GM19023 (cell line): ENCODE data around the gene PLEKHF1.

ENCODE experiments used
- ATAC-seq: cut with Tn5 transposase; IDR thresholded peaks from one replicate; pipeline ENCODE4 v1.9.1; 2021; ENCODE audit warnings: mild to moderate bottlenecking, moderate library complexity; ENCODE audit not compliant: unreplicated experiment

Gene PLEKHF1

DNA sequence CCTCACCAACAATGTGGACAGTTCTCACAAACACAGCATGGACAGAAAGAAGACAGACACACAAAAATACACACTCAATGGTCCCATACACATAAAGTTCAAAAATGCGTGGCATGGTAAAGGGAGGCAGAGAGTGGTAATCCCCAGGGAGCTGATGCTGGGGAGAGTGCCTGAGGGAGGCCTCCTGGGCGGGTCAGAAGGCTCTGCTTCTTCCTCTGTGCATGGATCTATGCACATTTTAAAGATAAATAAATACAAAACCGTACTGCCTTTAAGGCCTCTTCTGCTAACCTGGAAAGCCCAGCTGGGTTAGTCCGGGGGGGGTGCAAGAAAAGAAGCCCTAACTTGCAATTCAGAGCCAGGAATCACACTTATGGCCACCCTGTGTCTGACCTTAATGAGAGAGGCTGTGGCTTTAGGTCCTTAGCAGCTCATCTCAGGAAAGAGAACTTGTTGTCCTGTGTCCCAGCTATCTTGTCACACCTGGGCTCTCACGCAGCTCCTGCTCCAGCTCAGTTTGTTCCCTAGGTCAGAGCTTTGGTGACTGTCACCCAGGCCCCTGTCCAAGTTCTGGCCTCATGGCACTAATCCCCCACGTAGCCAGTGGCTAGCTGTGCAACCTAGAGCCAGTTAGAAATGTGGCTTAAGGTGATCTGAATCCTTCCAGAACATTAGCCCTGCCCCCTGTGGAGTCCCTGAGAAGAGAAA is 30.7 kb upstream of the PLEKHF1 start:
- ATAC-seq, result no peak

DNA sequence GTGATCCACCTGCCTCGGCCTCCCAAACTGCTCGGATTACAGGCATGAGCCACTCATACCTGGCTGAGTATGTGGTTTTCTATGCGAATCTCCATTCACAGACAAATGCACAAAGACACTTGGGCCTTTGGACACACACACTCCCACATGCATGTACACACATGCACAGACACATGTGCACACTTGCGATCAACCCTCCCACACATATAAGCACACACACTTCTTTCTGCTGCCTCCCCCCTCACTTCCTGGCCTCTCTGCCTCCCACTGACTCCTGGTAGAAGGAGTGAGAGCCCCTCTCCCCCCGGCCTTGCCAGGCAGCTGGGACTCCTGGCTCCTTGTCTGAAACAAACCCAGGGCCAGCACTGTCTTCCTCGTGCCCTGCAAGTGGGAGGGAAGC is 29.3 kb upstream of the PLEKHF1 start:
- no peak for ATAC-seq

DNA sequence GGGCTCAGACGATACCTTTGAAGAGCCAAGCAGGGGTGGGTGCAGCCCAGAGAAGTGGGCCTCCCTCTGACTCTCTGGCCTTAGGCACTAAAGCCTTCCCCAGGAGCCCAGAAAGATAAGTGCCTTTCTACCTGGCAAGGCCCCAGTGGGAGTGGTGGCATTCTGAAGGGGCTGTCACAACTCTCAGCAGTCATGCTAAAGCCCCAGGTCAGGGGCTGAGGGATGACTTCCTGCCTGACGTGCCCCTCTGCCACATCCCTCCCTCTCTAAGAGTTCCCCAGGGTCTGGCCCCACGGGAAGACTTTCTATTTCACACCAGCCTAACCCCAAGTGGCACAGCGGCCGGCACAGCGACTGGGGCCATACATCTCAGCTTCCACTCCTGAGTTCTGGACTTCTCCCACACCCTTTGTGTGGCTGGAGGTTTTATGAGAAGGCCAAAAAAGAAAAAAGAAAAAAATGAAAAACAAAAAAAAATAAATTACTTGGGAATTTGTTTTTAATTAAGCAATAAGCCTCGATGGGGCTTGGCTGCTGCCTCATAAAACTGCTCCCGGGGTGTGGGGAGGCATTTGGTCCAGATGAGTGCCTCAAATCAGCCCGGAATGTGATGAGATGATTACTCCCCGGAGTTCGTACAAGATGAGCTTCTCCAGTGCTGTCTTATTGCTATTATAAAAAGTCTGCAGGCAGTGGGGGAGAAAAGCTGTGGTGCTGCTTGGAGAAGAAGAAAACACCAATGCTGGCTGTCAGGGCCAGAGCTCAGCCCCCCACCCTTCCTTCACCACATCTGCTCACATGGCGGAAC is 28.5 kb upstream of the PLEKHF1 start:
- no peak for ATAC-seq

DNA sequence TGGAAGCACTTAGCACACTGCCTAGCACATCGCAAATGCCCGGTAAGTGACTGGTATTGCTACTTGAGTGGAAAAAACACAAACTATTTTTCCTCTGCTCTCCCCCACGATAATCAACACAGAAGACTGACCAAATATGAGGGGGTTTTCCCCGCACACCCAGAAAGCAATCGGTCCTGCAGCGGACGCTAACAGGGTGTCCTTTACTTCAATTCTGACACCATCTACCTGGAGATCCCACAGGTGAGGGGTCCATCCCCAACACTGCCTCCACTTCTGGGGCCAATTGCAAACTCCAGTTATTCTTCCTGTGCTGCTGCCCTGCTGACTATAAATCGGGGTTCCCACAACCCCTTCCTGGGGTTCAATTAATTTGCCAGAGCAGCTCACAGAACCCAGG is 26.2 kb upstream of the PLEKHF1 start:
- ATAC-seq, result no peak

DNA sequence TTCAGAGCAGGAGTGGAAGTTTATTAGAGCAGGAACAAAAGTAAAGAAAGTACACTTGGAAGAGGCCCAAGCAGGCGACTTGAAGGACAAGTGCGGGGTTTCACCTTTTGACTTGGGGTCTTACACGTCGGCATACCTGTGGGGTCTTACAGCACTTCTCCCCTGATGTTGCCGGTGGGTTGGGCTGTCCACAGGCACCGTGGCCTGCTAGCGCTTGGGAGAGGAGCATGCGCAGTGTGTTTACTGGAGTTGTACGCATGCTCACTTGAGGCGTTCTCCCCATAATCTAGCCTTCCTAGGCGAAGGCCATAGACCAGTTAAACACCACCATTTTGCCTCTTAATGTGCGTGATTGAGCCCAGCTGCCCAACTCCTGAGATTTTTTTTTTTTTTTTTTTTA is 25.0 kb upstream of the PLEKHF1 start:
- ATAC-seq, result no peak

DNA sequence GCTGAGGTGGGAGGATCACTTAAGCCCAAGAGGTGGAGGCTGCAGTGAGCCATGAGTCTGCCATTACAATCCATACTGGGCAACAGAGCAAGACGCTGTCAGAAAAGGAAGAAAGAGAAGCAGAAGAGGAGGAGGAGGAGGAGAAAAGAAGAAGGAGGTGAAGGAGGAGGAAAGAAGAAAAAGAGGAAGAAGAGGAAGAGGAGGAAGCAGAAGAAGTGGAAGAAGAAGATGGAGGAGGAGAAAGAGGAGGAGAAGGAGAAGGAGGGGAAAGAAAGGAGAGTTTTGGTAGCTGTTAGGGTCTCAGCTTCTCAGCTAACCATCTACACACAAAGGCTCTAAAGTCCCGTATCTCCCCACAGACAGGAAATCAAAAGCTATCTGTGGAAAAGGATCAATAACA is 23.7 kb upstream of the PLEKHF1 start:
- no peak for ATAC-seq

DNA sequence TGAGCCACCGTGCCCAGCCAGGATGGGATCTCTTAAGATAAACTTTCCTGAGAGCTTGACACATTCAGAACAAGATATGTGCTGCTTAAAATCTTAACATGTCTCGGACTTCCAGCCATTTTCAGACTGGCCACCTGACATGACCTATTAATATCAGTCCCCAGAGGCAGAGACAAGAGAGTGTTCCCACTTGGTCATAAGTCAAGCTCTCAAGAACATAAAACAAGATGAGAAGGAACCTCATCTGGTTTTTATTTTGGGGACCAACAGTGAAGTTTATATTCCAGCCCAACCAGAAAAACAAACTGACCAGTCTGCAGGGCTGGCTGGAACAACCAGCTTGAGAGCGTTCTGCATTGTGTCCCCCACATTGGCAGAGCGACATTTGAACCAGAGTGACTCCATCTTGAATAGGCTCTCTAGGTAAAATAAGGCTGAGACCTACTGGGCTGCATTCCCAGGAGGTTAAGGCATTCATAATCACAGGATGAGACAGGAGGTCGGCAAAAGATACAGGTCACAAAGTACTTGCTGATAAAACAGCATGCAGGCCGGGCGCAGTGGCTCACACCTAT is 21.8 kb upstream of the PLEKHF1 start:
- no peak for ATAC-seq

DNA sequence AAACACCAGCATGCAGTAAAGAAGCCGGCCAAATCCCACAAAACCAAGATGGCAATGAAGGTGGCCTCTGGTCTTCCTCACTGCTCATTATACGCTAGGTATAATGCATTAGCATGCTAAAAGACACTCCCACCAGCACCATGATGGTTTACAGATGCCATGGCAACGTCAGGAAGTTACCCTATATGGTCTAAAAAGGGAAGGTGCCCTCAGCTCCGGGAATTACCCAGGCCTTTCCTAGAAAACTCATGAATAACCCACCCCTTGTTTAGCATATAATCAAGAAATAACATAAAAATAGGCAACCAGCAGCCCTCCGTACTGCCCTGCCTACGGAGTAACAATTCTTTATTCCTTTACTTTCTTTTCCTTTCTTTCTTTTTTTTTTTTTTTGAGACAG is 21.1 kb upstream of the PLEKHF1 start:
- ATAC-seq, result no peak

DNA sequence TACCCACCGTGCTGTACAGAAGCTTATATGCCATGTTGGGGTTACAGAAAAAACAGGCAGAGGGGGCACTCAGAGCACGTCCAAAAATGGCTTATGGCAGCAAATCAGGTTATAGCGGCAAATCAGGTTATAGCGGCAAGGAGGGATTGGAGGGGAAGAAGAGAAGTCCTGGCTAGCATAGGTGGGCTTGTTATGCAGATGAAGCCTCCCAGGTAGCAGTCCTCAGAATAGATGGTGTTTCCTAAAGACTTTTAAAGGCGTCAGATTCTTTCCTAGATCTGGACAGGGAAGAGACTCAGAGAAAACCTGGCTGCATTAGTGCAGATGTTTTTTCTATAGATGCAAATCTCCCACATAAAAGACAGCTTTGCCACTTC is 19.8 kb upstream of the PLEKHF1 start:
- no peak for ATAC-seq

DNA sequence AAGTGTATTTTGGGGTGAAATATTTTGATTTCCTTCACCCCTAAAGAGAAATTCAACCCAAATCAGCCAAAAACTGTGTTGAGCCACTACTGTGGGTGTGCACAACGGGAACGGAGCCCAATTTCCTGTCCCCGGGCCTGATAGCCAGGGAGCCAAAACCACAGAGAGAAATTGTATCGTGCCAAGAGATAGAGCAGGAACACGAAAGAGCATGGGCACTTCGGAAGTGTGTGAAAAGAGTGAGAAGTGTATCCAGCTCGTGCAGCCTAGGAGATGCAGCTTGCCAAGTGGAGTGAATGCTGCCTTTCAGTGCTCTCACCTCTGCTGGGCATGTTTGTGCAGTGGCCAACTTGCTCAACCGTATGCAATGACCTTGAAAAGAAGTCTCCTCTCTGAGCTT is 19.4 kb upstream of the PLEKHF1 start:
- no peak for ATAC-seq

DNA sequence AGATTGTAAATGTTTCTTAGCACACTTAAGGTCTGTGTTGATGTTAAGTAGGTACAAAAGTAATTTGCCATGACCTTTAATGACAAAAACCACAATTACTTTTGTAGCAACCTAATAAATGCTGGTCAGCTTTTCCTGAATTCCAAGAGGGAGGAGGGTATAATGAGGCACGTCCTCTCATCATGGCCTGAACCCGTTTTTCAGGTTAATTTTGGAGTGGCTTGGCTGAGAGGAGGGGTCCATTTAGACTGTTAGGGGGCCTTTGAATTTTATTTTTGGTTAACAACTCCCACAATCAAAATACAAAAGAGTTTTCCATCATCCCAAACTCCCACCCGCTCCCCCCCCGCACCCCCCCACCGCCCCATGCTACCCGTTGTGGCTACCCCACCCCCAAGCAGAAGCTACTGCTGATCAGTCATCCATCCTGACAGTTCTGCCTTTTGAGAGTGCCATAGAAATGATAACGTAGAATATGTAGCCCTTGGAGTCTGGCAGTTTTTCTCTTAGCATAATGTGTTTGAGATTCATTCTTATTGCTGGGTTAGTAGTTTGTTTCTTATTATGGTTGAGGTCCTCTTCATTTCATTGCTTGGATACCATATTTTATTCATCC is 14.4 kb upstream of the PLEKHF1 start:
- no peak for ATAC-seq

DNA sequence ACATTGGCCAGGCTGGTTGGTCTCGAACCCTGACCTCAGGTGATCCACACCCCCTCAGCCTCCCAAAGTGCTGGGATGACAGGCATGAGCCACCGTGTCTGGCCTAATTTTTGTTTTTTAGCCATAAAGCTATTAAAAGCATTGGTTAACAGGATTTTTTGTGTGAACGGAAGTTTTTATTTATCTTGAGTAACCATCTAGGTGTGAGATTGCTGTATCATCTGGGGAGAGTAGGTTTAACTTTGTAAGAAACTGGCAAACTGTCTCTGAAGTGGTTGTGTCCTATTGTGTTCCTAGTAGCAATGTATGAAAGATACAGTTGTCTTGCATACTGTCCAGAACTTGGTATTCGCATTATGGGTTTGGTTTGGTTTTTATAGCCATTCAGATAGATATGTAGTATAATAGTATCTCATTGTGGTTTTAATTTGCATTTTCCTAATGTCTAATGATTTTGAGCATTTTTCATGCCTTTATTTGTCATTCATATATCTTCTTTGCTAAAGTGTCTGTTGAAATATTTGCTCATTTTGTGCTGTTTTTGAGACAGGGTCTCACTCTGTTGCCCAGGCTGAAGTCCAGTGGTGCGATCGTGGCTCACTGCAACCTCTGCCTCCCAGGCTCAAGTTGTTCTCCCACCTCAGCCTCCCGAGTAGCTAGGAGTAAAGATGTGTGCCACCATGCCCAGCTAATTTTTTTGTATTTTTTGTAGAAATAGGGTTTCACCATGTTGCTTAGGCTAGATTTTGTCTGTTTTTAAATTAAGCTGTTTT is 13.5 kb upstream of the PLEKHF1 start:
- no peak for ATAC-seq

DNA sequence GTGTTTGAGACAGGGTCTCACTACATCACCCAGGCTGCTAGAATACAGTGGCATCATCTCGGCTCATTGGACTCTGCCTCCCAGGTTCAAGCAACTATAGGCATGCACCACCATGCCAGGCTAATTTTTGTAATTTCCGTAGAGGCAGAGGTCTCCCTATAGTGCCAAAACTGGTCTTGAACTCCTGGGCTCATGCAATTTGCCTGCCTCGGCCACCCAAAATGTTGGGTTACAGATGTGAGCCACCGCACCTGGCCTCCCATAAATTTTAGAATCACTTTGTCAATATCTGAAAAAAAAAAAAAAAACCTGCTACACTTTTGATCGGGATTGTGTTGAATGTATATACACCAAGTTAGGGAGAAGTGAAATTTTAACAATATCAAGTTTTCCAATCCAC is 11.9 kb upstream of the PLEKHF1 start:
- no peak for ATAC-seq

DNA sequence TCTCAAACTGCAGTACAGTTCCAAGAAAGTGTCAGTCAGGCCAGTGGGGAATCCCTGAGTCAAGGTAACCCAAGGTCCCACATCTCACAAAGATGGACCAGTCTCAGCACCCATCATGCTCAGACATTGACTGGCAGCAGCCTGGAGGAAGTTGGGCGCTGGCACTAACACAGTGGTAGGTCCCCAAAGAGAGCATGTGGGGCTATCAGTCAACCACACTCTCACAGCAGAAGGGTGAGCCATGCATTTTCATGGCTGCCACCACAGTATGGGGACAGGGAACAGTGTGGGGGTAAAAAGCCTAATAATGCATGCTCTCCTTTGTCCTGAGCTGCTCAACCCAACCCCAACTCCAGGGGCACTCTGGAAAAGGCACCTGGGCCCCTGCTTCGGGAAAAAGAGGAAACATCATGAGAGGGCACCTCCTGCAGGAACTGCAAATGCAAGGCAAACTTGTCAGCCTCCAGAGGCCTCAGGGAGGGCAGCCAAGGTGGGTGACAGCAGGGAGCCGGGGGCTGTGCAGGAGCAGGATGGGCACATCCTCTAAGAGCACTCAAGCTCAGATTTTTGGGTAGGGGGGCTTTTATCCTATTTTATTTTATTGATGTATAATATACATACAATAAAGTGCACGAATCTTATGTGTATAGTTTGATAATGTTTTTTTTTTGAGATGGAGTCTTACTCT is 9.5 kb upstream of the PLEKHF1 start:
- no peak for ATAC-seq

DNA sequence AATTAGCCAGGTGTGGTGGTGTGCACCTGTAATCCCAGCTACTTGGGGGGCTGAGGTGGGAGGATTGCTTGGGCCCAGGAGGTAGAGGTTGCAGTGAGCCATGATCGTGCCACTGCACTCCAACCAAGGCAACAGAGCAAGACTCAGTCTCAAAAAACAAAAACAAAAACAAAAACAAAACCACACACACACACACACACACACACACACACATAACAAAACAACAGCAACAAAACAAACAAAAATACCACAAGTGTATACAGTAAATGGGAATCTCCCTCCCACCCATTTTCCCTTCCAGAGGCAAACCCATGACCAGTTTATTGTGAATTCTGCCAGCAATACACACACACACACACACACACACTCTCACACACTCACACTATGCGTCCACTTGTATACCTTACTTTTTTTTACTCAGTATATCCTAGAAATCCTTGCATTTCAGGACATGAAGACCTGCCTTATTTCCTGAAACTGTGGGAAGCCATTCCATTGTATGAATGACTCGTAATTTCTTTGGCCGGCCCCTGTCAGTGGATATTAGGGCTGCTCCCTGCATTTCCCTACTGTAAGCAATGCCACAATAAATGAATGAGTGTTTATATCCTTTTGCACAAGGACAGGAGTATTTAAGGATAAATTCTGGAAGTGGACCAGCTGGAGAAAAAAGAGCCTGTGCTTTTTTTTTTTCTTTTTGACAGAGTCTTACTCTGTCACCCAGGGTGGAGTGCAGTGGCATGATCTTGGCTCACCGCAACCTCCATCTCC is 6.9 kb upstream of the PLEKHF1 start:
- no peak for ATAC-seq

DNA sequence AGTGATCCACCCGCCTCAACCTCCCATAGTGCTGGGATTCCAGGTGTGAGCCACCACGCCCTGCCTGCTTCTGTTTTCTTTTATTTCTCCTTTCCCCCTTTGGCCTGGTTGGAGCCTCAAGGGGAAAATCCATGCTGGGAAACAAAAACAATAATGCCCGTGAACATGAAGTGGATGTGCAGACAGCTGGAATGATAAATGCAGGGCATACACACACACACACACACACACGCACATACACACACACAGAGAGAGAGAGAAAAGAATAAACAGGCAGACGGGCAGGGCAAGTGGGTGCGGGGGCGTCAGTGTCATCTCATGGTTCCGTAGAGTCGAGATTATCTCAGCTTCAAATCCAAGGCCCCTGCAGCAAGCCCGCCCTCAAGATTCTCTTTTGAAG is 4.4 kb upstream of the PLEKHF1 start:
- ATAC-seq, result no peak

DNA sequence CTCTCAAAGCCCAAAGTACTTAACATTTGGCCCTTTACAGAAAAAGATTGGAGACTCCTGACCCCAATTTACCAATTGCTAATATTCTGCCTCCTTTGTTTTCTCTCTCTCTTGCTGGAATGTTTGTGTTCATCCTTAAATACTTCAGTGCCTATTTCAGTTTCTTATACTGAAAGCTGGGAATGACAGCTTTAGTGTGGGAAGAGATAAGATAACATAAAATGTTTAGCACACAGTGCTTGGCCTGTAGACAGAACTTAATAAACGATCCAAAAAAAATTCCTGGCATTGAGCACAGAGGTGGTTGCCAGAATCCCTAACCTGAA is 3.0 kb upstream of the PLEKHF1 start:
- ATAC-seq, result no peak

DNA sequence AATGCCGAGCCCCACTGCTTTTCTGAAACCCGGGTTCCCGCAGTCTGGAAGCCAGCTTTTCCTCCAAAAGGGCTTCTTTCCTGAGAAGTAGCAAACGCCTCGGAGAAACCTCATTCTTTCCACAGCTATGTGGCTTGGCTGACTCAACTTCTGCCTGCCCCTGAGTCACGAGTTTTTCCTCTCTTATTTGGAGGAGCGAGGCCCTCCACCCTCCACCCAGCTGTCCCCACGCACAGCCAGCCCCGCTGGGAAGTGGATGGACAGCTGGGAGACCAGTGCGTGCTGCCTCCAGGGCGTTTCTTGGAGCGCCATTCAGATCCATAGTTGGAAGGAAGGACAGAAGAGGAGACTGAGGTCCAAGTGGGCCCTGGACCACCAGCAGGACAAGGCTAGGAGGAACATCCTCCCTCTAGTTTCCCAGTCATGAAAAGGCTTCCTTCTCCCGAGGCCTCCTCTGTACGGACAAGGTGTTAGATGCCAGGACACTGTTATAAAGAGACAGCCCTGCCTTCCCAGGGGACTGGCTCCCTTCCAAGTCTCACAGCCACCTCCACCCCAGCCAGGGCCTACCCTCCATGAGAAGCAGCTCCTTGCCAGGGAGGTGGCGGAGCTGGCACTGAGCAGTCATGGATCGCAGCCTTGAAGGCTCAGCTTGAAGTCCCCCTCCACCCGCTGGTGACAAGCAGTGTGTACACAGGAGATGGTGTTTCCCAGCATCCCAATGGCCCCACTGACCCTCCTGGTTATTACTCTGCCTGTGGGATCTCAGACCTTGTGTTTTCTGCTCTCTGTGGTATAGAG is 2.5 kb upstream of the PLEKHF1 start:
- no peak for ATAC-seq
